HL-60 (cell line): ENCODE measurements around the gene SPATA17.

ENCODE experiments used
- DNase-seq, 2 experiments: peaks; one replicate each; pipeline ENCODE4 v3.0.0-alpha.2; 2010 to 2020; ENCODE audit warnings: low read depth in 1 of 2, low spot score in 1 of 2
- H3K27ac ChIP-seq: fragments of 250-450 bp; sonication (Bioruptor Pico); replicated peaks from 2 replicates; pipeline ENCODE4 v1.5.1; 2020; ENCODE audit warnings: mild to moderate bottlenecking, moderate library complexity
- H3K27me3 ChIP-seq: fragments of 250-450 bp; sonication (Bioruptor Pico); 2 replicates; pipeline ENCODE4 v1.5.1; 2021; ENCODE audit warnings: mild to moderate bottlenecking, moderate library complexity; ENCODE audit not compliant: insufficient read depth, poor library complexity, severe bottlenecking
- H3K4me3 ChIP-seq: replicated peaks from 2 replicates; pipeline ENCODE4 v1.5.1; 2011; ENCODE audit warnings: mild to moderate bottlenecking, control low read depth, low read length; ENCODE audit not compliant: insufficient read depth
- GABPA ChIP-seq: IDR thresholded peaks from 2 replicates; pipeline ENCODE4 v1.6.1; 2012; ENCODE audit warnings: low read depth
- POLR2AphosphoS5 ChIP-seq: IDR thresholded peaks from 2 replicates; pipeline ENCODE4 v1.6.1; 2012; ENCODE audit warnings: low read depth
- REST ChIP-seq: IDR thresholded peaks from 2 replicates; pipeline ENCODE4 v1.6.1; 2012; ENCODE audit warnings: low read depth; ENCODE audit not compliant: insufficient replicate concordance
- SPI1 ChIP-seq: IDR thresholded peaks from 2 replicates; pipeline ENCODE4 v1.6.1; 2012; ENCODE audit warnings: low read depth, mild to moderate bottlenecking, borderline replicate concordance
- TF ChIP-seq, protein P1 (sequence below): IDR thresholded peaks from one replicate; pipeline ENCODE4 v1.5.1; 2011; ENCODE audit warnings: low read length, control low read depth, inconsistent platforms; ENCODE audit not compliant: insufficient read depth

Gene SPATA17

GRCh38 chr1:217876401-217876800 lies 245.3 kb downstream of the SPATA17 start:
- TF ChIP-seq, protein P1, sequence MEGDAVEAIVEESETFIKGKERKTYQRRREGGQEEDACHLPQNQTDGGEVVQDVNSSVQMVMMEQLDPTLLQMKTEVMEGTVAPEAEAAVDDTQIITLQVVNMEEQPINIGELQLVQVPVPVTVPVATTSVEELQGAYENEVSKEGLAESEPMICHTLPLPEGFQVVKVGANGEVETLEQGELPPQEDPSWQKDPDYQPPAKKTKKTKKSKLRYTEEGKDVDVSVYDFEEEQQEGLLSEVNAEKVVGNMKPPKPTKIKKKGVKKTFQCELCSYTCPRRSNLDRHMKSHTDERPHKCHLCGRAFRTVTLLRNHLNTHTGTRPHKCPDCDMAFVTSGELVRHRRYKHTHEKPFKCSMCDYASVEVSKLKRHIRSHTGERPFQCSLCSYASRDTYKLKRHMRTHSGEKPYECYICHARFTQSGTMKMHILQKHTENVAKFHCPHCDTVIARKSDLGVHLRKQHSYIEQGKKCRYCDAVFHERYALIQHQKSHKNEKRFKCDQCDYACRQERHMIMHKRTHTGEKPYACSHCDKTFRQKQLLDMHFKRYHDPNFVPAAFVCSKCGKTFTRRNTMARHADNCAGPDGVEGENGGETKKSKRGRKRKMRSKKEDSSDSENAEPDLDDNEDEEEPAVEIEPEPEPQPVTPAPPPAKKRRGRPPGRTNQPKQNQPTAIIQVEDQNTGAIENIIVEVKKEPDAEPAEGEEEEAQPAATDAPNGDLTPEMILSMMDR = no peak
- H3K4me3 ChIP-seq = no peak overlapping the region
- no peak overlapping the region for H3K27ac ChIP-seq
- no peaks in the 10 kb centered on the region for H3K27me3 ChIP-seq
- DNase-seq = no peak

DNA sequence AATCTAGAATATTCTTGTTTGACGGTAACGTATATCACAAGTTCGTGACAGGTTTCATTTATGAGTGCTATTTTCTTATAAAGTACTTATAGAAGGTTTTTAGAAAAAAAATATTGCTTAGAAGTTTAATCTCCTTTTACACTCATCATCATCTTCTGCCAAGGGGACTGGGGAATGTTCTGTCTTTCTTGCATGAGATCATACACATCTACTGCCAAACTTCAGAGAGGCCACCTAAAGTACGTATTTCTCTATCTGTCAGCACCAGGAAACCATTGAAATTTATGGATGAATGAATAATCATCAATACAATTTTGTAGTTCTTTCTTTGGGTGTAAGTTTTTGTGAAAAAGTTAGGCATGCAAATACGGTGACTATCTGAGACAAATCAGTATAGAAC lies 245.8 kb downstream of the SPATA17 start:
- no peak overlapping the region for H3K4me3 ChIP-seq
- H3K27me3 ChIP-seq = no peaks in the 10 kb centered on the region
- no peak overlapping the region for H3K27ac ChIP-seq
- no peak for TF ChIP-seq POLR2AphosphoS5
- no peak for TF ChIP-seq REST
- no peak for TF ChIP-seq SPI1
- TF ChIP-seq, protein P1 = no peak
- TF ChIP-seq GABPA = no peak
- DNase-seq = no peak

DNA sequence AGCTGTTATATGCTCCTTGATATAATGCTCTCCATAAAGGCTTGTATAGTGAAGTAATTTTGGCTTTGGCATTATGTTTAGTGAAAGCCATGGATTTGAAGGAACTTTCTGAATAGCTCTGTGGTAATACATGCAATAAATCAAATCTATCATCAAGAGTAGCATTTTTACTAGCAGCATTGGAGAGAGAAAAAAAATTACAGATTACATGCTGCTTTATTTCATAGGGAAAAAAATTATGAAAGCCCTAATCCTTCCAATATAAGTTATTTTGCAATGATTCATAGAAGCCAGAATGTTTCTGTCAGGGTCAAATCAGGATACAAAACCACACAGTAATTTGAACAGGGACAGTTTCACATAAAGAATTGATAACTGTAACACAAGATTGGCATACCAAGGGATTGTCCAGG lies 250.0 kb downstream of the SPATA17 start:
- DNase-seq = no peak
- no peak overlapping the region for H3K4me3 ChIP-seq
- TF ChIP-seq POLR2AphosphoS5 = no peak
- H3K27me3 ChIP-seq = no peaks in the 10 kb centered on the region
- H3K27ac ChIP-seq = no peak overlapping the region

- DNase-seq = no peak
- TF ChIP-seq, protein P1 = no peak
- no peak for TF ChIP-seq REST
- TF ChIP-seq SPI1 = no peak
- TF ChIP-seq POLR2AphosphoS5 = no peak
- TF ChIP-seq GABPA = no peak
- H3K4me3 ChIP-seq = no peak overlapping the region
- H3K27me3 ChIP-seq = no peaks in the 10 kb centered on the region
- no peak overlapping the region for H3K27ac ChIP-seq
Observed at GRCh38 chr1:217881607-217882332, 250.6 kb downstream of the SPATA17 start.
